Measurements from ENCODE around the gene CRIM1.

The CRIM1 gene

DNA sequence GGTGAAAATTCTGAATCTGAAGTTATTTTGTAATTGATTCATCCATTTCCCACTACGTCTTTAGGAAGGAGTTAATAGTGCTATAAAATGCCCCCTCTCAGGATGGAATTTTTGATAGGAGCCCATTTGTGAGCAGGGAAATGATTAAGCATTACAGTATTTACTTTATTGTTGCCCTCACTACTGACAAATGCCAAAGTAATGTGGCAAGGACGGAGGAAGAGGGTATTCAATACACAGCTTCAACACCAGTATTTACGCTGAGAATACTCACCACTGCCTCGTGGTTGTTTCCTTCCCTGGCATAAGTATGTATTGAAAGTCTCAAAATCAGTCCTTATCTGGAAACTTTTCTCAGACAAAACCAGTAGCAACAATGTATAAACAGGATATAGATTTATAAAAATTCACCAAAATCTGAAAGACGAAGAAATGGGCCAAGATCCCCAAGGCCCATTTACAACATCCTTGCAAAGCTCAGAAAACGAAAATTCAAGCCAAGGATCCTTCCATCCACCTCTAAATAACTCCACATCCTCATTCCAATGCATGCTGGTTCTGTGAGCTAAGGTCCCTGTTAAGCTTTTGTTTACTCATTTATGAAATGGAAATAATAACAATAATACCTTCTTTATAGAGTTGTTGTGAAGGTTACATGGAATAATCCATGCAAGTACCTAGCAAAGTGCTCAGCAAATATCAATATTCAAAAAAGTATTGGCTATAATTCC is 213.1 kb downstream of the CRIM1 start:
- no peak overlapping the region for H3K27ac ChIP-seq (ENCODE audit: low read depth, low read length)
- no peak overlapping the region for H3K9ac ChIP-seq (ENCODE audit: low read depth, low read length)
- no peak overlapping the region for H3K4me3 ChIP-seq (ENCODE audit: low read length)

DNA sequence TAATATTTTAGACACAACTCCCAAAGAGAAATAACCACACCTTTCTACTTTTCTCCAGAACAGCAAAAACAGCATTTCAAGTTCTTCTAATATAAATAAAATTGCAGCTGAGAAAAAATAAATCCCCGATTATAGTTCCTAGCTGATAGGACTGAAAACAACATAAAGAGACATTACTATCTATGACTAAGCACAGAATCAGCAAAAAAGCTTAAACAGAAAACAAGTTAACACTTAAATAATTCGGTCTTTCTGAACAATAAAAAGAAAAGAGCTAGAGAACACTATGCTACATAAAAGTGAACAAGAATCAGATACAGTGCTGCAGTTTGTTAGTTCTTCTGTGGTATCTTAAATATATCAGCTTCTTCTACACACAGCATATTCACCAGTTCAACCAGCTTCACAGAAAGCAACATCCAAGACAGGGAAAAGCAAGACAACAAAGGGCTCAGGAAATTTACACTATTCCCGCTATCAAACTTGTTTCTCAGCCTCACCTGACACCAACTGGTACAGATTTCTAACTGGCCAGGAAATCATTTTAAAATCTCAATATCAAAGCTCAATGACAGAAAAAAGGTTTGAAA is 213.8 kb downstream of the CRIM1 start:
- peak overlapping the region; percentile 1; the same call in 1 of the 2 replicates for H3K27ac ChIP-seq (ENCODE audit: low read depth, low read length)
- H3K27me3 ChIP-seq (ENCODE audit: insufficient read depth, low read length), result no peaks in the 10 kb centered on the region
- no peak overlapping the region for H3K4me3 ChIP-seq (ENCODE audit: low read length)
- peaks cover 40% of the 10 kb centered on the region for H3K4me1 ChIP-seq (ENCODE audit: insufficient read depth, low read length)
- 0 out of 2 replicates have a peak overlapping the region, but pooled peaks have one; percentile 6 for H3K9ac ChIP-seq (ENCODE audit: low read depth, low read length)
- H3K9me3 ChIP-seq (ENCODE audit: insufficient read depth, low read depth, low read length), result no peaks in the 10 kb centered on the region
- 83% methylated on average over 3 of the region's 3 CpGs for WGBS
- H3K36me3 ChIP-seq (ENCODE audit: insufficient read depth, low read length), result peaks cover 9% of the 10 kb centered on the region

More for the DNA sequence above, 213.1 kb downstream of the CRIM1 start:
- peaks cover 6% of the 10 kb centered on the region for H3K36me3 ChIP-seq (ENCODE audit: insufficient read depth, low read length)
- H3K4me1 ChIP-seq (ENCODE audit: insufficient read depth, low read length), result peaks cover 46% of the 10 kb centered on the region
- no peaks in the 10 kb centered on the region for H3K9me3 ChIP-seq (ENCODE audit: insufficient read depth, low read depth, low read length)
- no peaks in the 10 kb centered on the region for H3K27me3 ChIP-seq (ENCODE audit: insufficient read depth, low read length)
- WGBS, result 79% methylated on average over 6 of the region's 6 CpGs

- Histone ChIP-seq H3K36me3 (ENCODE audit: insufficient read depth, low read length) (peaks cover 15% of the 10 kb centered on the region), H3K9ac (ENCODE audit: low read depth, low read length) (no peak overlapping the region), H3K9me3 (ENCODE audit: insufficient read depth, low read depth, low read length) (no peaks in the 10 kb centered on the region), H3K27ac (ENCODE audit: low read depth, low read length) (no peak overlapping the region), H3K4me1 (ENCODE audit: insufficient read depth, low read length) (peaks cover 35% of the 10 kb centered on the region), H3K4me3 (ENCODE audit: low read length) (no peak overlapping the region), H3K27me3 (ENCODE audit: insufficient read depth, low read length) (no peaks in the 10 kb centered on the region)
- 100% methylated on average over 1 of the region's 1 CpG for WGBS
Measured at GRCh38 chr2:36570416-36570815, 214.8 kb downstream of the CRIM1 start.

- Histone ChIP-seq H3K9me3 (ENCODE audit: insufficient read depth, low read depth, low read length) (no peaks in the 10 kb centered on the region), H3K36me3 (ENCODE audit: insufficient read depth, low read length) (peaks cover 24% of the 10 kb centered on the region), H3K4me1 (ENCODE audit: insufficient read depth, low read length) (peaks cover 35% of the 10 kb centered on the region), H3K4me3 (ENCODE audit: low read length) (no peak overlapping the region), H3K27ac (ENCODE audit: low read depth, low read length) (peak overlapping the region; percentile 10; the same call in 1 of the 2 replicates), H3K27me3 (ENCODE audit: insufficient read depth, low read length) (no peaks in the 10 kb centered on the region), H3K9ac (ENCODE audit: low read depth, low read length) (no peak overlapping the region)
- WGBS, result 79% methylated on average over 3 of the region's 3 CpGs
Measured at GRCh38 chr2:36572054-36572718, 216.6 kb downstream of the CRIM1 start.

DNA sequence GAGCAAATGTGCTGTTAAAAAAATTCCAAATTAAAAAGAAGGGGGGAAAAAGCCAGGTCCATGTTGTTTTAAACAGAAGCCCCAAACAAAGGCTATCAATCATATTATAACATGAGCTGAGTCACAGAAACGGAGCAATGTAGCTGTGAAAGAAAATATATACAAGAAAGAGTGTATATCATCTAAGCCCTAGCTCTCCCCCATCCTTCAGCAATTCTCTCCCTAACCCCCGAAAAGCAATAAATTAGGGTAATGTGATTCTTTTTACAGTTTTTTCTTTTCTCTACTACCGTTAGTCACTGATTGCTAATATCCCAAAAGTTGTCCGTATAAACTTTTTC is 217.1 kb downstream of the CRIM1 start:
- Histone ChIP-seq H3K9ac (ENCODE audit: low read depth, low read length) (no peak overlapping the region), H3K4me1 (ENCODE audit: insufficient read depth, low read length) (peaks cover 34% of the 10 kb centered on the region), H3K36me3 (ENCODE audit: insufficient read depth, low read length) (peaks cover 28% of the 10 kb centered on the region), H3K27me3 (ENCODE audit: insufficient read depth, low read length) (no peaks in the 10 kb centered on the region), H3K4me3 (ENCODE audit: low read length) (no peak overlapping the region), H3K27ac (ENCODE audit: low read depth, low read length) (no peak overlapping the region; the same call in 1 of the 2 replicates), H3K9me3 (ENCODE audit: insufficient read depth, low read depth, low read length) (no peaks in the 10 kb centered on the region)
- whole genome bisulfite sequencing, result 80% methylated on average over 1 of the region's 4 CpGs

GRCh38 chr2:36573165-36573564 is 217.6 kb downstream of the CRIM1 start:
- peaks cover 33% of the 10 kb centered on the region for H3K36me3 ChIP-seq (ENCODE audit: insufficient read depth, low read length)
- H3K4me3 ChIP-seq (ENCODE audit: low read length), result no peak overlapping the region
- H3K9me3 ChIP-seq (ENCODE audit: insufficient read depth, low read depth, low read length), result no peaks in the 10 kb centered on the region
- H3K27ac ChIP-seq (ENCODE audit: low read depth, low read length), result no peak overlapping the region
- peaks cover 30% of the 10 kb centered on the region for H3K4me1 ChIP-seq (ENCODE audit: insufficient read depth, low read length)
- 88% methylated on average over 1 of the region's 1 CpG for WGBS
- no peaks in the 10 kb centered on the region for H3K27me3 ChIP-seq (ENCODE audit: insufficient read depth, low read length)
- H3K9ac ChIP-seq (ENCODE audit: low read depth, low read length), result no peak overlapping the region

DNA sequence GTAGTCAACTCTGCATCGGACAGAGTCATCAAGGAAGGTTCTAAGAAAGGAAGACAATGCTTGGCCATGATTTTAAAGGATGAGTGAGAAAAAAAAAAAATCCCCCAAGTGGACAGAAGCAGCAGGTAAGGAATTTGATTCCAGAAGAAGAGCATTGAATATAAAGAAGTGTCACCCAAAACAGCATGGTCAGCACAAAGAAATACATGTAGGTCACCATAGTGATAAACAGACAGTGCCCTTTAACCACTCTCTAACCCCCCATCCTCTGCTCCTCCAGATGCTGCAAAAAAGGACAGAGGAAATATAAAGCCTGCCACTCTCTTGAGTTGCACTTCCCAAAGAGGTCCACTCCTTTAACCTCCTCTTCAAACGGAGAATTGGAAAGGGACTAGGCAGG is 219.0 kb downstream of the CRIM1 start:
- Histone ChIP-seq H3K9ac (ENCODE audit: low read depth, low read length) (no peak overlapping the region), H3K27ac (ENCODE audit: low read depth, low read length) (no peak overlapping the region), H3K36me3 (ENCODE audit: insufficient read depth, low read length) (peaks cover 46% of the 10 kb centered on the region), H3K27me3 (ENCODE audit: insufficient read depth, low read length) (no peaks in the 10 kb centered on the region), H3K9me3 (ENCODE audit: insufficient read depth, low read depth, low read length) (no peaks in the 10 kb centered on the region), H3K4me3 (ENCODE audit: low read length) (no peak overlapping the region), H3K4me1 (ENCODE audit: insufficient read depth, low read length) (peaks cover 18% of the 10 kb centered on the region)
- 91% methylated on average over 2 of the region's 2 CpGs for WGBS

DNA sequence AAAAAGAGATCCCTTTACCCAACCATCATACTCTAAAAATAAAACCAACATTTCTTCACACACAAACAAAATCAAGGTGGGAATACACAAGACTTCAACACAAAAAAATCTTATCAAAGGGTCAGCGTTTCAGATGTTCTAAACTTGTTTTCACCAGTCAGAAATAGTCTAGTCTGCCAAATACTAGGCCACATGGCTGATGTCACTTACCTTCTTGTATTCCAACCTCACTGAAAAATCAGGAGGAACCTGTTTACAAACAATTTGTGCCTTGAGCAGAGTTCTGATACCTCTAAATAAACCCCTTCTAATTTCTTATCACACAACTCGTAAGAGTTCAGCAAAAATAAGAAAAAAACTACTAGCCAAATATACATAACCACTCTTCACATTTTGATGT is 222.3 kb downstream of the CRIM1 start:
- no peak overlapping the region for H3K27ac ChIP-seq (ENCODE audit: low read depth, low read length)
- no peaks in the 10 kb centered on the region for H3K9me3 ChIP-seq (ENCODE audit: insufficient read depth, low read depth, low read length)
- no peak overlapping the region for H3K9ac ChIP-seq (ENCODE audit: low read depth, low read length)
- 91% methylated on average over 2 of the region's 2 CpGs for WGBS
- H3K4me3 ChIP-seq (ENCODE audit: low read length), result no peak overlapping the region
- no peaks in the 10 kb centered on the region for H3K27me3 ChIP-seq (ENCODE audit: insufficient read depth, low read length)
- H3K36me3 ChIP-seq (ENCODE audit: insufficient read depth, low read length), result peaks cover 73% of the 10 kb centered on the region
- peaks cover 3% of the 10 kb centered on the region for H3K4me1 ChIP-seq (ENCODE audit: insufficient read depth, low read length)

GRCh38 chr2:36578343-36579296 is 223.0 kb downstream of the CRIM1 start:
- WGBS, result 93% methylated on average over 10 of the region's 10 CpGs
- Histone ChIP-seq H3K27me3 (ENCODE audit: insufficient read depth, low read length) (no peaks in the 10 kb centered on the region), H3K27ac (ENCODE audit: low read depth, low read length) (no peak overlapping the region), H3K36me3 (ENCODE audit: insufficient read depth, low read length) (peaks cover 79% of the 10 kb centered on the region), H3K9ac (ENCODE audit: low read depth, low read length) (no peak overlapping the region), H3K4me1 (ENCODE audit: insufficient read depth, low read length) (no peaks in the 10 kb centered on the region), H3K9me3 (ENCODE audit: insufficient read depth, low read depth, low read length) (no peaks in the 10 kb centered on the region), H3K4me3 (ENCODE audit: low read length) (no peak overlapping the region)

GRCh38 chr2:36579297-36579664 is 223.7 kb downstream of the CRIM1 start:
- no peaks in the 10 kb centered on the region for H3K4me1 ChIP-seq (ENCODE audit: insufficient read depth, low read length)
- H3K9me3 ChIP-seq (ENCODE audit: insufficient read depth, low read depth, low read length), result no peaks in the 10 kb centered on the region
- no peak overlapping the region for H3K27ac ChIP-seq (ENCODE audit: low read depth, low read length)
- H3K27me3 ChIP-seq (ENCODE audit: insufficient read depth, low read length), result no peaks in the 10 kb centered on the region
- no peak overlapping the region for H3K4me3 ChIP-seq (ENCODE audit: low read length)
- peaks cover 83% of the 10 kb centered on the region for H3K36me3 ChIP-seq (ENCODE audit: insufficient read depth, low read length)
- H3K9ac ChIP-seq (ENCODE audit: low read depth, low read length), result no peak overlapping the region

GRCh38 chr2:36582538-36582937 is 227.0 kb downstream of the CRIM1 start:
- Histone ChIP-seq H3K4me1 (ENCODE audit: insufficient read depth, low read length) (no peaks in the 10 kb centered on the region), H3K9me3 (ENCODE audit: insufficient read depth, low read depth, low read length) (no peaks in the 10 kb centered on the region), H3K27me3 (ENCODE audit: insufficient read depth, low read length) (no peaks in the 10 kb centered on the region), H3K4me3 (ENCODE audit: low read length) (no peak overlapping the region), H3K36me3 (ENCODE audit: insufficient read depth, low read length) (peaks cover 79% of the 10 kb centered on the region), H3K27ac (ENCODE audit: low read depth, low read length) (no peak overlapping the region), H3K9ac (ENCODE audit: low read depth, low read length) (no peak overlapping the region)
- WGBS, result 94% methylated on average over 5 of the region's 5 CpGs

Measured in HUES64 (cell line).